ENCODE results near the gene MINK1.

DNA sequence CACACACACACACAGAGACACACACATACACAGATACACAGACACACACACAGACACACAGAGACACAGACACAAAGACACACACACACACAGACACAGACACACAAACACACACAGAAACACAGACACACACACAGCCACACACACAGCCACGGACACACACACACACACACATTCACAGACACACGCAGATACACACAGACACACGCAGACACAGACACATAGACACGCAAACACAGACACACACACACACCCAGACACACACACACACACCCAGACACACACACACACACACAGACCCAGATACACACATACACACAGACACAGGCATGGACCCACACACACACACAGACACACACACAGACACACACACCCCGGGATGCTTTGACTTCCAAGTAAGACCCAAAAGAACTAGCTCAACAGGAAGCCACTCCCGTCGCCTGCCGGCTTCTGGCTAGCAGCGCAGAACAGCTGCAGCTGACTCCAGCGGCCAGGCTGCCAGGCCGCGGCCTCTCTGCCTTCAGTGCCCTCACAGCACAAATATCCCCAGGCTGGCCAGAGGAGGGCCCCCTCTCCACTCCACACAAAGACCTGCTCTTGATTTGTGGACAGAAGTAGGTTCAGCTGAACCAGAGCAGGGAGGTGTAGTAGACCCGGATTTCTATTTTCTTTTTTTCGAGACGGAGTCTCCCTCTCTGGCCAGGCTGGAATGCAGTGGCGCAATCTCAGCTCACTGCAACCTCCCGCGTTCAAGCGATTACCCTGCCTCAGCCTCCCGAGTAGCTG lies 75.8 kb downstream of the MINK1 start:
- TF ChIP-seq CTCF (IDR thresholded peaks at IDR 0.05), result peak; percentile 83
- TF ChIP-seq EZH2phosphoT487 (IDR thresholded peaks at IDR 0.05), result no peak
- peak; percentile 26 for TF ChIP-seq EZH2 (IDR thresholded peaks at IDR 0.05)
